ENCODE data around the gene GPR183.

Gene GPR183

GRCh38 chr13:99290894-99291293 lies 16.3 kb downstream of the GPR183 start:
- no peak for DNase-seq

- DNase-seq = no peak
Observed at GRCh38 chr13:99289674-99290337, 17.4 kb downstream of the GPR183 start.

- DNase-seq = peak; percentile 91
Observed at GRCh38 chr13:99289271-99289670, 17.9 kb downstream of the GPR183 start.

GRCh38 chr13:99288089-99288488 lies 19.1 kb downstream of the GPR183 start:
- peak; percentile 67 for DNase-seq

GRCh38 chr13:99287551-99287950 lies 19.6 kb downstream of the GPR183 start:
- no peak for DNase-seq

GRCh38 chr13:99285432-99286182 lies 21.6 kb downstream of the GPR183 start:
- no peak for DNase-seq

GRCh38 chr13:99282264-99283231 lies 24.7 kb downstream of the GPR183 start:
- DNase-seq = peak; percentile 80

- DNase-seq = peak; percentile 89
Observed at GRCh38 chr13:99281811-99282263, 25.4 kb downstream of the GPR183 start.

GRCh38 chr13:99280166-99280565 lies 27.0 kb downstream of the GPR183 start:
- peak; percentile 58 for DNase-seq

- peak; percentile 41 for DNase-seq
Observed at GRCh38 chr13:99279637-99280036, 27.6 kb downstream of the GPR183 start.

GRCh38 chr13:99278843-99279242 lies 28.4 kb downstream of the GPR183 start:
- DNase-seq = no peak

GRCh38 chr13:99278200-99278599 lies 29.0 kb downstream of the GPR183 start:
- peak; percentile 71 for DNase-seq

GRCh38 chr13:99277629-99278028 lies 29.6 kb downstream of the GPR183 start:
- peak; percentile 92 for DNase-seq

- no peak for DNase-seq
Observed at GRCh38 chr13:99276706-99277105, 30.5 kb downstream of the GPR183 start.

- no peak for DNase-seq
Observed at GRCh38 chr13:99275093-99275469, 32.1 kb downstream of the GPR183 start.

GRCh38 chr13:99273128-99273527 lies 34.1 kb downstream of the GPR183 start:
- DNase-seq = no peak

GRCh38 chr13:99272481-99272880 lies 34.7 kb downstream of the GPR183 start:
- DNase-seq = no peak

GRCh38 chr13:99271249-99271648 lies 36.0 kb downstream of the GPR183 start:
- DNase-seq = no peak

- no peak for DNase-seq
Observed at GRCh38 chr13:99270518-99270917, 36.7 kb downstream of the GPR183 start.

GRCh38 chr13:99269627-99270241 lies 37.5 kb downstream of the GPR183 start:
- DNase-seq = peak; percentile 71

GRCh38 chr13:99268822-99269221 lies 38.4 kb downstream of the GPR183 start:
- DNase-seq = no peak

- DNase-seq = no peak
Observed at GRCh38 chr13:99267927-99268326, 39.3 kb downstream of the GPR183 start.

GRCh38 chr13:99266827-99267226 lies 40.4 kb downstream of the GPR183 start:
- no peak for DNase-seq
